Measurements from ENCODE around the gene CAPZB. TPM values are rescaled to one million over a fixed set of nuclear protein-coding genes. Genes with fewer than 3 reads are reported as not detected.

CAPZB gene
- total RNA-seq, 1 experiment from 2014 or later: 225 TPM

GRCh38 chr1:19327736-19328135, 157.6 kb downstream of the CAPZB start:
- Histone ChIP-seq H3K27ac (no peak overlapping the region), H3K4me3 (no peak overlapping the region), H3K27me3 (replicated peaks) (no peaks in the 10 kb centered on the region), H3K36me3 (peaks cover 45% of the 10 kb centered on the region), H3K9me3 (replicated peaks) (no peaks in the 10 kb centered on the region), H3K4me1 (replicated peaks) (no peaks in the 10 kb centered on the region)
- no peak for DNase-seq (ENCODE audit: low read depth in 1 of 2, low spot score in 2 of 2)

GRCh38 chr1:19327301-19327700, 158.0 kb downstream of the CAPZB start:
- Histone ChIP-seq H3K36me3 (peaks cover 48% of the 10 kb centered on the region), H3K9me3 (replicated peaks) (no peaks in the 10 kb centered on the region), H3K4me3 (no peak overlapping the region), H3K27me3 (replicated peaks) (no peaks in the 10 kb centered on the region), H3K4me1 (replicated peaks) (no peaks in the 10 kb centered on the region), H3K27ac (no peak overlapping the region)
- DNase-seq (ENCODE audit: low read depth in 1 of 2, low spot score in 2 of 2): no peak

GRCh38 chr1:19326748-19327065, 158.6 kb downstream of the CAPZB start:
- H3K4me3 ChIP-seq: no peak overlapping the region
- no peak overlapping the region for H3K27ac ChIP-seq
- H3K27me3 ChIP-seq (replicated peaks): no peaks in the 10 kb centered on the region
- H3K9me3 ChIP-seq (replicated peaks): no peaks in the 10 kb centered on the region
- no peaks in the 10 kb centered on the region for H3K4me1 ChIP-seq (replicated peaks)
- no peak for DNase-seq (ENCODE audit: low read depth in 1 of 2, low spot score in 2 of 2)
- peaks cover 52% of the 10 kb centered on the region for H3K36me3 ChIP-seq

- Histone ChIP-seq H3K4me3 (no peak overlapping the region), H3K4me1 (replicated peaks) (no peaks in the 10 kb centered on the region), H3K9me3 (replicated peaks) (no peaks in the 10 kb centered on the region), H3K36me3 (peaks cover 53% of the 10 kb centered on the region), H3K27ac (no peak overlapping the region), H3K27me3 (replicated peaks) (no peaks in the 10 kb centered on the region)
- no peak for DNase-seq (ENCODE audit: low read depth in 1 of 2, low spot score in 2 of 2)
Measured at GRCh38 chr1:19325958-19326747, 159.2 kb downstream of the CAPZB start.

- no peak for DNase-seq (ENCODE audit: low read depth in 1 of 2, low spot score in 2 of 2)
- Histone ChIP-seq H3K4me1 (replicated peaks) (no peaks in the 10 kb centered on the region), H3K4me3 (no peak overlapping the region), H3K36me3 (peaks cover 53% of the 10 kb centered on the region), H3K9me3 (replicated peaks) (no peaks in the 10 kb centered on the region), H3K27ac (no peak overlapping the region), H3K27me3 (replicated peaks) (no peaks in the 10 kb centered on the region)
Measured at GRCh38 chr1:19325368-19325957, 159.9 kb downstream of the CAPZB start.

- Histone ChIP-seq H3K36me3 (peaks cover 53% of the 10 kb centered on the region), H3K4me3 (no peak overlapping the region), H3K4me1 (replicated peaks) (no peaks in the 10 kb centered on the region), H3K27me3 (replicated peaks) (no peaks in the 10 kb centered on the region), H3K9me3 (replicated peaks) (no peaks in the 10 kb centered on the region), H3K27ac (no peak overlapping the region)
- DNase-seq (ENCODE audit: low read depth in 1 of 2, low spot score in 2 of 2): no peak
Measured at GRCh38 chr1:19324665-19324990, 160.7 kb downstream of the CAPZB start.

GRCh38 chr1:19323987-19324664, 161.2 kb downstream of the CAPZB start:
- Histone ChIP-seq H3K36me3 (peaks cover 51% of the 10 kb centered on the region), H3K4me1 (replicated peaks) (no peaks in the 10 kb centered on the region), H3K27me3 (replicated peaks) (no peaks in the 10 kb centered on the region), H3K27ac (no peak overlapping the region), H3K9me3 (replicated peaks) (no peaks in the 10 kb centered on the region), H3K4me3 (no peak overlapping the region)
- DNase-seq (ENCODE audit: low read depth in 1 of 2, low spot score in 2 of 2): peak in 1 of 2 experiments; percentile 32

GRCh38 chr1:19322481-19322880, 162.9 kb downstream of the CAPZB start:
- H3K27me3 ChIP-seq (replicated peaks): no peaks in the 10 kb centered on the region
- H3K27ac ChIP-seq: no peak overlapping the region
- H3K36me3 ChIP-seq: peaks cover 59% of the 10 kb centered on the region
- H3K9me3 ChIP-seq (replicated peaks): no peaks in the 10 kb centered on the region
- no peaks in the 10 kb centered on the region for H3K4me1 ChIP-seq (replicated peaks)
- DNase-seq (ENCODE audit: low read depth in 1 of 2, low spot score in 2 of 2): peak in 1 of 2 experiments; percentile 37
- no peak overlapping the region for H3K4me3 ChIP-seq

- no peak overlapping the region for H3K4me3 ChIP-seq
- H3K4me1 ChIP-seq (replicated peaks): no peaks in the 10 kb centered on the region
- H3K27ac ChIP-seq: no peak overlapping the region
- DNase-seq (ENCODE audit: low read depth in 1 of 2, low spot score in 2 of 2): no peak
- no peaks in the 10 kb centered on the region for H3K27me3 ChIP-seq (replicated peaks)
- no peaks in the 10 kb centered on the region for H3K9me3 ChIP-seq (replicated peaks)
- H3K36me3 ChIP-seq: peaks cover 56% of the 10 kb centered on the region
Measured at GRCh38 chr1:19321071-19321470, 164.3 kb downstream of the CAPZB start.

GRCh38 chr1:19319196-19319595, 166.1 kb downstream of the CAPZB start:
- Histone ChIP-seq H3K4me3 (no peak overlapping the region), H3K9me3 (replicated peaks) (no peaks in the 10 kb centered on the region), H3K27me3 (replicated peaks) (no peaks in the 10 kb centered on the region), H3K27ac (no peak overlapping the region), H3K36me3 (peaks cover 41% of the 10 kb centered on the region), H3K4me1 (replicated peaks) (peaks cover 10% of the 10 kb centered on the region)
- DNase-seq (ENCODE audit: low read depth in 1 of 2, low spot score in 2 of 2): no peak

- Histone ChIP-seq H3K27me3 (replicated peaks) (no peaks in the 10 kb centered on the region), H3K9me3 (replicated peaks) (no peaks in the 10 kb centered on the region), H3K27ac (no peak overlapping the region), H3K4me1 (replicated peaks) (peaks cover 21% of the 10 kb centered on the region), H3K4me3 (no peak overlapping the region), H3K36me3 (peaks cover 34% of the 10 kb centered on the region)
- DNase-seq (ENCODE audit: low read depth in 1 of 2, low spot score in 2 of 2): no peak
Measured at GRCh38 chr1:19317126-19317910, 168.0 kb downstream of the CAPZB start.

GRCh38 chr1:19315378-19316198, 169.8 kb downstream of the CAPZB start:
- Histone ChIP-seq H3K27ac (no peak overlapping the region; the same call in 1 of the 2 replicates), H3K4me1 (replicated peaks) (peaks cover 28% of the 10 kb centered on the region), H3K4me3 (no peak overlapping the region), H3K36me3 (peaks cover 34% of the 10 kb centered on the region), H3K27me3 (replicated peaks) (no peaks in the 10 kb centered on the region), H3K9me3 (replicated peaks) (no peaks in the 10 kb centered on the region)
- DNase-seq (ENCODE audit: low read depth in 1 of 2, low spot score in 2 of 2): no peak
